Esophagus muscularis mucosa (tissue), 4 donors: ENCODE data around the gene RNU6-8. TPM values are rescaled to one million over a fixed set of nuclear protein-coding genes. Genes with fewer than 3 reads are reported as not detected.

Source experiments
- DNase-seq: peaks from one replicate; pipeline ENCODE4 v3.0.0-alpha.2; 2017; ENCODE audit errors: extremely low spot score
- H3K27ac ChIP-seq, 4 donors: fragments of 200-600 bp; sonication (generic); replicated peaks in 1 of 4; 1 replicate in 3 of 4; 2 replicates in 1 of 4; pipeline ENCODE4 v1.5.1; 2016 to 2019; ENCODE audit warnings: mild to moderate bottlenecking in 1 of 4
- H3K27me3 ChIP-seq, 4 donors: fragments of 200-600 bp; sonication (generic); one replicate each; pipeline versions ENCODE4 v1.5.1 to v1.6.0; 2016 to 2019
- H3K36me3 ChIP-seq, 4 donors: fragments of 200-600 bp; sonication (generic); one replicate each; pipeline ENCODE4 v1.5.1; 2016 to 2019
- H3K4me1 ChIP-seq, 4 donors: fragments of 200-600 bp; sonication (generic); one replicate each; pipeline ENCODE4 v1.5.1; 2016 to 2019
- H3K4me3 ChIP-seq, 4 donors: fragments of 200-600 bp; sonication (generic); 1 replicate in 2 of 4; 2 replicates in 2 of 4; pipeline ENCODE4 v1.5.1; 2016 to 2019; ENCODE audit warnings: mild to moderate bottlenecking in 4 of 4, moderate library complexity in 1 of 4
- H3K9me3 ChIP-seq, 4 donors: fragments of 200-600 bp; sonication (generic); 1 replicate in 3 of 4; 2 replicates in 1 of 4; pipeline ENCODE4 v1.5.1; 2016 to 2019
- CTCF ChIP-seq, 3 experiments: fragments of 200-600 bp in 2 of 3; fragments of 450-650 bp in 1 of 3; sonication (generic) in 2 of 3; IDR thresholded peaks; one replicate each; pipeline ENCODE4 v1.5.1; 2017 to 2019; ENCODE audit warnings: antibody characterized with exemption in 3 of 3, mild to moderate bottlenecking in 2 of 3, moderate library complexity in 1 of 3
- EP300 ChIP-seq: sonication (generic); formaldehyde crosslinking; IDR thresholded peaks from one replicate; pipeline ENCODE4 v1.6.1; 2017; ENCODE audit warnings: antibody characterized with exemption
- POLR2A ChIP-seq: fragments of 450-650 bp; IDR thresholded peaks from one replicate; pipeline ENCODE4 v1.6.1; 2017; ENCODE audit warnings: antibody characterized with exemption, moderate library complexity, mild to moderate bottlenecking, low read depth
- POLR2AphosphoS5 ChIP-seq, 2 donors: sonication (generic); formaldehyde crosslinking; IDR thresholded peaks; one replicate each; pipeline ENCODE4 v1.6.1; 2017; ENCODE audit warnings: antibody characterized with exemption in 2 of 2
- WGBS: methylation state at CpG from one replicate; pipeline ENCODE4 v1.1.5; 2018; 5-methylcytosine and 5-hydroxymethylcytosine counted together
- intact Hi-C: fragments of 100-400 bp; cut with DNase I; formaldehyde crosslinking; loops from one replicate; pipeline ENCODE4 v1.15.1; 2023
- total RNA-seq, 4 donors: library from RNA; depleted of rRNA; stranded (reverse); fragments of >200 nt; gene quantifications; one replicate each; pipeline versions ENCODE4 v1.1.0 to v1.2.1, GENCODE V29; 2016

Gene RNU6-8
- total RNA-seq, 4 donors from 2014 or later, result not detected

- H3K9me3 ChIP-seq, result no peaks in the 10 kb centered on the region
- no peak for TF ChIP-seq POLR2A
- no peak for TF ChIP-seq POLR2AphosphoS5 (IDR thresholded peaks at IDR 0.05)
- peak overlapping the region; percentile 82 to 89 (median 85) for H3K27ac ChIP-seq
- H3K4me1 ChIP-seq, result peaks cover 9 to 23% (median 19%) of the 10 kb centered on the region in 4 donors
- peak overlapping the region; percentile 57 to 80 (median 69) for H3K4me3 ChIP-seq
- DNase-seq, result no peak
- no peaks in the 10 kb centered on the region for H3K36me3 ChIP-seq
- no peaks in the 10 kb centered on the region for H3K27me3 ChIP-seq
- intact Hi-C loops, result loop anchor here (5.0 kb wide), 1 partner anchor 50 kb away; no protein-coding TSS in a partner anchor
- 5% methylated on average over 8 of the region's 8 CpGs for WGBS
Observed at GRCh38 chr14:32202491-32202997, 525 bp downstream of the RNU6-8 start.

GRCh38 chr14:32201816-32202490 lies 1.1 kb downstream of the RNU6-8 start, which contains the start of gene RNU6-7:
Gene RNU6-7 (plus strand): TSS chr14:32202045.
- no peak for DNase-seq
- Histone ChIP-seq H3K27me3 (no peaks in the 10 kb centered on the region), H3K4me3 (peak within 1 kb of the TSS; percentile 57 to 80 (median 69)), H3K9me3 (no peaks in the 10 kb centered on the region), H3K36me3 (no peaks in the 10 kb centered on the region), H3K27ac (peak within 1 kb of the TSS; percentile 82 to 89 (median 85)), H3K4me1 (peaks cover 9 to 23% (median 19%) of the 10 kb centered on the region in 4 donors)
- peak in 1 of 2 donors; percentile 43 for TF ChIP-seq POLR2AphosphoS5 (IDR thresholded peaks at IDR 0.05)
- TF ChIP-seq CTCF (IDR thresholded peaks at IDR 0.05), result no peak
- 8% methylated on average over 34 of the region's 40 CpGs for WGBS
- intact Hi-C loops, result loop anchor here (2.0 to 5.0 kb wide), 2 partner anchors 50 to 125 kb away; partner anchors contain the start of gene ARHGAP5

- H3K36me3 ChIP-seq, result no peaks in the 10 kb centered on the region
- intact Hi-C loops, result loop anchor here (2.0 to 5.0 kb wide), 2 partner anchors 51 to 125 kb away; partner anchors contain the start of gene ARHGAP5
- no peaks in the 10 kb centered on the region for H3K27me3 ChIP-seq
- TF ChIP-seq POLR2AphosphoS5 (IDR thresholded peaks at IDR 0.05), result peak; percentile 62 to 71
- no peak for TF ChIP-seq EP300
- H3K9me3 ChIP-seq, result no peaks in the 10 kb centered on the region
- peaks cover 9 to 23% (median 19%) of the 10 kb centered on the region in 4 donors for H3K4me1 ChIP-seq
- 0% methylated on average over 38 of the region's 46 CpGs for WGBS
- DNase-seq, result peak; percentile 92
- peak overlapping the region; percentile 82 to 89 (median 85) for H3K27ac ChIP-seq
- H3K4me3 ChIP-seq, result peak overlapping the region; percentile 57 to 80 (median 69)
Observed at GRCh38 chr14:32201193-32201815, 1.8 kb downstream of the RNU6-8 start.

- Histone ChIP-seq H3K4me3 (peak overlapping the region; percentile 57 to 80 (median 69)), H3K36me3 (no peaks in the 10 kb centered on the region), H3K4me1 (peaks cover 9 to 23% (median 19%) of the 10 kb centered on the region in 4 donors), H3K9me3 (no peaks in the 10 kb centered on the region), H3K27me3 (no peaks in the 10 kb centered on the region), H3K27ac (peak overlapping the region; percentile 82 to 89 (median 85))
- TF ChIP-seq POLR2A, result no peak
- no peak for TF ChIP-seq CTCF (IDR thresholded peaks at IDR 0.05)
- no peak for TF ChIP-seq EP300
- no peak for TF ChIP-seq POLR2AphosphoS5 (IDR thresholded peaks at IDR 0.05)
- intact Hi-C loops, result loop anchor here (2.0 to 5.0 kb wide), 2 partner anchors 52 to 124 kb away; partner anchors contain the start of gene ARHGAP5
- WGBS, result 10% methylated on average over 14 of the region's 14 CpGs
- no peak for DNase-seq
Observed at GRCh38 chr14:32200368-32201192, 2.5 kb downstream of the RNU6-8 start.

- TF ChIP-seq EP300, result no peak
- TF ChIP-seq POLR2A, result no peak
- no peak for TF ChIP-seq POLR2AphosphoS5 (IDR thresholded peaks at IDR 0.05)
- no peak for TF ChIP-seq CTCF (IDR thresholded peaks at IDR 0.05)
- H3K27ac ChIP-seq, result no peak overlapping the region
- no peak overlapping the region for H3K4me3 ChIP-seq
- intact Hi-C loops, result no loop called here
- 93% methylated on average over 1 of the region's 1 CpG for WGBS
- no peaks in the 10 kb centered on the region for H3K27me3 ChIP-seq
- DNase-seq, result no peak
- no peaks in the 10 kb centered on the region for H3K36me3 ChIP-seq
- H3K4me1 ChIP-seq, result peaks cover 6 to 16% (median 13%) of the 10 kb centered on the region in 4 donors
- H3K9me3 ChIP-seq, result no peaks in the 10 kb centered on the region
Observed at GRCh38 chr14:32197919-32198318, 5.2 kb downstream of the RNU6-8 start.
